HG03066 (cell line): ENCODE measurements around the gene PIKFYVE.
"Not testable (repeated sequence)": the region's sequence is repeated elsewhere in the genome, so short reads cannot be mapped to it uniquely, and the experiment has no call there.

Source experiments
- ATAC-seq: cut with Tn5 transposase; IDR thresholded peaks from one replicate; pipeline ENCODE4 v1.9.1; 2021; ENCODE audit warnings: low read depth; ENCODE audit not compliant: unreplicated experiment

PIKFYVE gene

GRCh38 chr2:208265801-208266552 lies at the start of gene PIKFYVE:
Gene PIKFYVE, plus strand, starts transcription at chr2:208266255. Its CDS starts 5,265 bp downstream, at chr2:208271520.
- ATAC-seq, result peak; percentile 78

GRCh38 chr2:208221873-208222272 lies 44.2 kb upstream of the PIKFYVE start:
- ATAC-seq, result not testable (repeated sequence)

GRCh38 chr2:208222351-208222750 lies 43.7 kb upstream of the PIKFYVE start:
- no peak for ATAC-seq

GRCh38 chr2:208224802-208225201 lies 41.3 kb upstream of the PIKFYVE start:
- no peak for ATAC-seq

- ATAC-seq, result no peak
These were observed 38.3 kb upstream of the PIKFYVE start for GRCh38 chr2:208227581-208228232.

GRCh38 chr2:208228476-208228875 lies 37.6 kb upstream of the PIKFYVE start:
- ATAC-seq, result no peak

GRCh38 chr2:208234786-208235185 lies 31.3 kb upstream of the PIKFYVE start:
- ATAC-seq, result no peak

GRCh38 chr2:208235860-208236259 lies 30.2 kb upstream of the PIKFYVE start:
- no peak for ATAC-seq

- no peak for ATAC-seq
These were observed 26.1 kb upstream of the PIKFYVE start for GRCh38 chr2:208239770-208240493.

- no peak for ATAC-seq
These were observed 25.3 kb upstream of the PIKFYVE start for GRCh38 chr2:208240619-208241209.

GRCh38 chr2:208244422-208244821 lies 21.6 kb upstream of the PIKFYVE start:
- ATAC-seq, result no peak

- no peak for ATAC-seq
These were observed 20.3 kb upstream of the PIKFYVE start for GRCh38 chr2:208245746-208246145.

GRCh38 chr2:208248601-208249000 lies 17.5 kb upstream of the PIKFYVE start:
- ATAC-seq, result no peak

GRCh38 chr2:208249296-208249695 lies 16.8 kb upstream of the PIKFYVE start:
- no peak for ATAC-seq

GRCh38 chr2:208250388-208250787 lies 15.7 kb upstream of the PIKFYVE start:
- ATAC-seq, result no peak

GRCh38 chr2:208251098-208251497 lies 15.0 kb upstream of the PIKFYVE start:
- no peak for ATAC-seq

GRCh38 chr2:208252716-208253492 lies 13.2 kb upstream of the PIKFYVE start:
- no peak for ATAC-seq

- no peak for ATAC-seq
These were observed 12.4 kb upstream of the PIKFYVE start for GRCh38 chr2:208253600-208254117.

- peak; percentile 68 for ATAC-seq
These were observed 11.8 kb upstream of the PIKFYVE start for GRCh38 chr2:208254118-208254870.
